OCI-LY7 (cell line): ENCODE results near the gene RANBP2.
"Not testable (repeated sequence)": the region's sequence is repeated elsewhere in the genome, so short reads cannot be mapped to it uniquely, and the experiment has no call there.

Experiments used
- EZH2phosphoT487 ChIP-seq: fragments of 200-600 bp; sonication (generic); IDR thresholded peaks from 2 replicates; pipeline ENCODE4 v1.6.1; 2018; ENCODE audit warnings: low read depth, borderline replicate concordance, mild to moderate bottlenecking, mixed run types, antibody characterized with exemption, low read length, moderate library complexity, mixed read lengths
- TF ChIP-seq, protein P1 (sequence below): fragments of 200-600 bp; sonication (generic); conservative IDR thresholded peaks from 2 replicates; pipeline ENCODE4 v1.5.1; 2014; ENCODE audit warnings: mild to moderate bottlenecking, antibody characterized with exemption, low read length, moderate library complexity, mixed read lengths

DNA sequence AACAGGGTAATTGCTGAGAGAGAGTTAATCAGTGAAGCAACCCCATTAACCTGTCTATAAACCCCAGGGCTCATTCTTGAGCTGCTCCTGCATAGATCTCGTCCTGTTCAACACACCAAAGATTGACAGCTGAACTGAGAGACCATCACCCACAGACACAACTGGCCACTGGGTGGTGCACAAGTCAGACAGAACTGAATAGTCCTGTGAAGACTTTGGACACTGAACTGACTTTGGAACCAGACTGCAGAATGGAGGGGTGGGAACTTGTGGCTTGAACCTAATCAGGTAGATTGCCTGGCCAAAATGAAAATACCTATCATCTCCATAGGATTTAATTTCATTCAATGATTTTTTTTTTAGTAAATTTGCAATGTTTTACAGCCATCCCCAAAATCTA lies 29.3 kb upstream of the RANBP2 start:
- TF ChIP-seq, protein P1, sequence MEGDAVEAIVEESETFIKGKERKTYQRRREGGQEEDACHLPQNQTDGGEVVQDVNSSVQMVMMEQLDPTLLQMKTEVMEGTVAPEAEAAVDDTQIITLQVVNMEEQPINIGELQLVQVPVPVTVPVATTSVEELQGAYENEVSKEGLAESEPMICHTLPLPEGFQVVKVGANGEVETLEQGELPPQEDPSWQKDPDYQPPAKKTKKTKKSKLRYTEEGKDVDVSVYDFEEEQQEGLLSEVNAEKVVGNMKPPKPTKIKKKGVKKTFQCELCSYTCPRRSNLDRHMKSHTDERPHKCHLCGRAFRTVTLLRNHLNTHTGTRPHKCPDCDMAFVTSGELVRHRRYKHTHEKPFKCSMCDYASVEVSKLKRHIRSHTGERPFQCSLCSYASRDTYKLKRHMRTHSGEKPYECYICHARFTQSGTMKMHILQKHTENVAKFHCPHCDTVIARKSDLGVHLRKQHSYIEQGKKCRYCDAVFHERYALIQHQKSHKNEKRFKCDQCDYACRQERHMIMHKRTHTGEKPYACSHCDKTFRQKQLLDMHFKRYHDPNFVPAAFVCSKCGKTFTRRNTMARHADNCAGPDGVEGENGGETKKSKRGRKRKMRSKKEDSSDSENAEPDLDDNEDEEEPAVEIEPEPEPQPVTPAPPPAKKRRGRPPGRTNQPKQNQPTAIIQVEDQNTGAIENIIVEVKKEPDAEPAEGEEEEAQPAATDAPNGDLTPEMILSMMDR: 0 out of 2 replicates have a peak, but pooled peaks have one; percentile 10
- TF ChIP-seq EZH2phosphoT487: not testable (repeated sequence)
